HUDEP-2 (cell line): ENCODE measurements around the gene SPINDOC.

ENCODE experiments used
- DNase-seq, 76 experiments: peaks; one replicate each; lab custom pipeline; 2025; ENCODE audit not compliant: unreplicated experiment in 76 of 76; lab: John Stamatoyannopoulos, UW

SPINDOC gene

GRCh38 chr11:63829823-63830489 lies 16.7 kb downstream of the SPINDOC start:
- peak in 16 of 76 experiments; percentile 4 to 31 (median 14) for DNase-seq

- no peak for DNase-seq
Measured at GRCh38 chr11:63831326-63831725, 18.1 kb downstream of the SPINDOC start.

- DNase-seq = no peak
Measured at GRCh38 chr11:63832336-63832735, 19.1 kb downstream of the SPINDOC start.

GRCh38 chr11:63833048-63833447 lies 19.8 kb downstream of the SPINDOC start:
- no peak for DNase-seq

- DNase-seq = no peak
Measured at GRCh38 chr11:63834535-63835157, 21.4 kb downstream of the SPINDOC start.

- no peak for DNase-seq
Measured at GRCh38 chr11:63835158-63835545, 21.9 kb downstream of the SPINDOC start.

GRCh38 chr11:63837027-63837688 lies 23.9 kb downstream of the SPINDOC start:
- peak in 53 of 76 experiments; percentile 6 to 68 (median 42) for DNase-seq

GRCh38 chr11:63837739-63838138 lies 24.5 kb downstream of the SPINDOC start:
- DNase-seq = no peak

GRCh38 chr11:63838150-63838677 lies 25.0 kb downstream of the SPINDOC start:
- no peak for DNase-seq

- peak; percentile 65 to 100 (median 97) for DNase-seq
Measured at GRCh38 chr11:63838678-63839507, 25.6 kb downstream of the SPINDOC start, which contains the start of gene MARK2. Gene MARK2 (plus strand): TSS chr11:63839110. CDS start chr11:63839507, 397 bp downstream.

GRCh38 chr11:63839508-63840355 lies 26.5 kb downstream of the SPINDOC start:
- peak in 13 of 76 experiments; percentile 6 to 37 (median 29) for DNase-seq

- DNase-seq = peak in 1 of 76 experiments; percentile 2
Measured at GRCh38 chr11:63840356-63841060, 27.3 kb downstream of the SPINDOC start.

GRCh38 chr11:63841554-63841953 lies 28.3 kb downstream of the SPINDOC start:
- DNase-seq = peak in 1 of 76 experiments; percentile 9

- DNase-seq = no peak
Measured at GRCh38 chr11:63843041-63843440, 29.8 kb downstream of the SPINDOC start.

- DNase-seq = no peak
Measured at GRCh38 chr11:63844836-63845235, 31.6 kb downstream of the SPINDOC start.

GRCh38 chr11:63845303-63845702 lies 32.0 kb downstream of the SPINDOC start:
- no peak for DNase-seq

GRCh38 chr11:63845911-63846310 lies 32.7 kb downstream of the SPINDOC start:
- no peak for DNase-seq

GRCh38 chr11:63846897-63847296 lies 33.6 kb downstream of the SPINDOC start:
- DNase-seq = no peak

- no peak for DNase-seq
Measured at GRCh38 chr11:63847363-63847762, 34.1 kb downstream of the SPINDOC start.
